ENCODE data around the gene OR2A14.
"Not testable (repeated sequence)": the region's sequence is repeated elsewhere in the genome, so short reads cannot be mapped to it uniquely, and the experiment has no call there.

Gene OR2A14

GRCh38 chr7:144127714-144128334 is 4.8 kb downstream of the OR2A14 start:
- peak; percentile 90 for TF ChIP-seq CTCF (IDR thresholded peaks at IDR 0.05; ENCODE audit: low read depth, low read length)
- DNase-seq (ENCODE audit: extremely low read depth, low read depth): peak; percentile 39

DNA sequence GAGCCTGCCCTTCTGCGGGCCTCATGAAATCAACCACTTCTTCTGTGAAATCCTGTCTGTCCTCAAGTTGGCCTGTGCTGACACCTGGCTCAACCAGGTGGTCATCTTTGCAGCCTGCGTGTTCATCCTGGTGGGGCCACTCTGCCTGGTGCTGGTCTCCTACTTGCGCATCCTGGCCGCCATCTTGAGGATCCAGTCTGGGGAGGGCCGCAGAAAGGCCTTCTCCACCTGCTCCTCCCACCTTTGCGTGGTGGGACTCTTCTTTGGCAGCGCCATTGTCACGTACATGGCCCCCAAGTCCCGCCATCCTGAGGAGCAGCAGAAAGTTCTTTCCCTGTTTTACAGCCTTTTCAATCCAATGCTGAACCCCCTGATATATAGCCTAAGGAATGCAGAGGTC is 6.6 kb downstream of the OR2A14 start:
- DNase-seq (ENCODE audit: extremely low read depth, low read depth): not testable (repeated sequence)

- no peak for DNase-seq (ENCODE audit: extremely low read depth, low read depth)
- no peak for TF ChIP-seq CTCF (IDR thresholded peaks at IDR 0.05; ENCODE audit: low read depth, low read length)
Observed at GRCh38 chr7:144130730-144131129, 7.8 kb downstream of the OR2A14 start.

DNA sequence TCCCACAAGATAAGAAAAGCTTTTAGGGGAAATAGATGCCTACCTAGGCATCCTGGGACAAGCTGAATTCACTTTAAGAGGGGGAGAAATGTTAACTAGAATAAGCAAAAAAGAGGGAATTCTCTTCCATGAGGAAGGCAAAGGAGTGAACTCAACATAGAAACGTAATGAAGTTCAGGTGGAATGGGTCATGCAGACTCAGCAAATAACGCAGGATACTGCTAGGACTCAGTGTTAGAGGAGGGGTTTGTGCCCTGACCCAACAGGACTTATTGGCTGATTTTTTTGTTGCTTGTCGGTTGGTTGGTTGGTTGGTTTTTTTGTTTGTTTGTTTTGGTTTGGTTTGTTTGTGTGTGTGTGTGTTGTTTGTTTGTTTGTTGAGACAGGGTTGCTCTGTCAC is 9.3 kb downstream of the OR2A14 start:
- TF ChIP-seq CTCF (IDR thresholded peaks at IDR 0.05; ENCODE audit: low read depth, low read length): no peak
- DNase-seq (ENCODE audit: extremely low read depth, low read depth): no peak

DNA sequence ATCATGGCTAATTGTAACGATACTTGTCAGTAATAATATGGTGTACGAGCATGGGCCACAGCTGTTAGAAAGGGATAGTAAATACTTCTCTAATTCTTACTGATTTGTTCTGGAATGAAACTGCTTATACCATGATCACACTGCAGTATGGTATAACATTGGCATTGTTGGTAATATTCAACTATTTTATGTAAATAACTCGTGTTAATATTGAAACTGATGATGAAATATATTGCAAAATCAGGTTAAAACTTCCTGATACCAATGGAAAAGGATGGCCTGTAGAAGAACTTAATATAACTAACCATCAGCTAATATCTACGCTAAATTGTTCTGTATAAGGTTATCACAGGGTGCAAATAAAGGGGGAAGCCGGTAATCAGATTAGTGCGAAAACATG is 10.3 kb downstream of the OR2A14 start:
- TF ChIP-seq CTCF (IDR thresholded peaks at IDR 0.05; ENCODE audit: low read depth, low read length): no peak
- DNase-seq (ENCODE audit: extremely low read depth, low read depth): no peak

DNA sequence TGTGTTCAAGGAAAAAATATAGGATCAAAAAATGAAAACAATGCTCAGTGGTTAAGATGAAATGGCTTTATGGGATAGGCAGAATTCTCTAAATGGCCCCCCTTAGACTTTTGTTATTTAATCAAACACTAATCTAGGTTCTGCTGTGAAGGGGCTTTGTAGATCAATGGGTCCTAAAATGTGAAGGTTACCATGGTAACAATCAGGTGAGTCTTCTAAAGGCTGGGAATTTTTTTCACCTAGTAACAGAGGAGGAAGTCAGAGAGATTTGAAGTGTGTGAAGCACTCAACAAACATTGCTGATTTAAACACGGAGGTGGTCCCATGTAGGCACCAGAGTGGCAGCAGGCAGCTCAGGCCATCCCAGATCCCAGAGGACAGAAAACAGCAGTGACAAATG is 11.1 kb downstream of the OR2A14 start:
- no peak for TF ChIP-seq CTCF (IDR thresholded peaks at IDR 0.05; ENCODE audit: low read depth, low read length)
- DNase-seq (ENCODE audit: extremely low read depth, low read depth): no peak

DNA sequence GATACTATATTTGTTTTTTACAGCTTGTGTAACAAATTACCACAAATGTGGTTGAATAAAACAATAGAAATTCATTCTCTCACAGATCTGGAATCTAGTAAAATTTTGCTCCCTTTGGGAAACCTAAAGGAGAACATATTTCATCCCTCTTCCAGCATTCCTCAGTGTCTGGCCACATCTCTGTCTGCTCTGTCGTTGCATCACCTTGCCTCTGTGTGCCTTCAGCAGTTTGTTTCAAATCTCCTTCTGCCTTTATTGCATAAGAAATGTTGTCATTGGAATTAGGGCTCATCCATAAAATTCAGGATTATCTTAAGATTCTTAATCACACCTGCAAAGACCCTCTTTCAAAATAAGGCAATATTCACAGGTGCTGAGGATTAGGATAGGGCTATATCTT is 14.5 kb downstream of the OR2A14 start:
- no peak for TF ChIP-seq CTCF (IDR thresholded peaks at IDR 0.05; ENCODE audit: low read depth, low read length)

GRCh38 chr7:144142187-144142586 is 19.2 kb downstream of the OR2A14 start:
- no peak for DNase-seq (ENCODE audit: extremely low read depth, low read depth)
- TF ChIP-seq CTCF (IDR thresholded peaks at IDR 0.05; ENCODE audit: low read depth, low read length): no peak

More for the DNA sequence above, 14.5 kb downstream of the OR2A14 start:
- no peak for DNase-seq (ENCODE audit: extremely low read depth, low read depth)
